Stimulated activated CD4-positive, alpha-beta T cell treated with anti-CD3 and anti-CD28 coated beads, Interleukin-4, amount 100 ng/mL, for 4 hours (primary cell): ENCODE measurements around the gene SSPN.
"Not testable (repeated sequence)": the region's sequence is repeated elsewhere in the genome, so short reads cannot be mapped to it uniquely, and the experiment has no call there.

ENCODE experiments used
- DNase-seq, 2 experiments: peaks; one replicate each; pipeline ENCODE4 v3.0.0-alpha.2; 2020

The SSPN gene

DNA sequence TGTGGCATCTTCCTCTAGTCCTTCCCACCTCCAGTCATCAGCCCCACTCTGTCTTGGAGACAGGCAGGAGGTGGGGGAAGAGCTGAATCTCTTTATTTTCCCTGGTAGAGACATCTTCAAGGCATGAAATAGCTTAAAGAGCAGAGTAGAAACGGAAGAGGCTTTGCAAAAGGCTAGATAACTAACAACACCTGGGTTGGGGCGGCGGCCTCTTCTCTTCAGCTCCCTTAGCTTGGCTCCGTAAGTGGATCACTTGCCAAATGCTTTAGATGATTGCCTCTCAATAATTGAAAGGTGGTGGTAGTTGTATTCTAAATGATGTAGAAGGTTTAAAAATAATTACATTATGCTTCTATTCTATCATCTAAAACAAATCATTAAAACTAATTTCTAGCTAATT is 36.1 kb downstream of the SSPN start:
- DNase-seq, result no peak

DNA sequence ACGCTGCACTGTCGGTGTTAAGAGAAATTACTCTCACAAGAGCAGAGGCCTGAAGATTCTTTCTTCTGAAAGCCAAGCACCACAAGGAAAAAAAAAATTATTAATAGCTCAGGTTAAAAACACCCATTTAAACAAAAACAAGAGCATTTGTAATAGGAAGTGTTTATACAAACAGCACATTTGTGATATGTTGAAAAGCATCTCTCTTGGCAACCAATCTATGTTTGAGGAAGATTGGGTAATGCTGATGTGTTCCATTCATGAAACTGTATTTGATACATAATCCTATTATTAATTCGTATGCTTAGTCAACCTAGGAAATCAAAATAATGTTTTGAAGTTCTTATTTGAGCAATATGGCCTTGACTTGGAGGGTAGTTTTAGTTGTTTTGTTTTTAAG is 36.5 kb downstream of the SSPN start:
- no peak for DNase-seq

DNA sequence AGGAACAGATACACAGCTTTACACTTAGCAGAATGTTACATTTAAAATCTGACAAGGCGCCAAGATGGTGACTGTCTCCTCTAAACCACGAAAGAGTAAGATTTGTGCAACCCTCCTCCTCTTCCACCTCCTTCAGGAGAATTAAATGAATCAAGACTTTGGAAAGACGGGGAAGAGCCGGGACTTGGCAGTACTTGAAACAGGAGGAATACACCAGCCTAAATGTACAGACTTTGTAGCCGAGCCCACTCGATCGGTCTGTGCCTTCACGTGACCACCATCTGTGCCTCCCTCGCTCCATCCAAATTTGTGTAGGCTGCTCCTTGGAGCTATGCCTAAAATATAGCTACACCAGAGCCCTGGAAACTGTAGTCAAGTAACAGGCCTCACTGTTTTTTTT is 38.3 kb downstream of the SSPN start:
- DNase-seq, result no peak

DNA sequence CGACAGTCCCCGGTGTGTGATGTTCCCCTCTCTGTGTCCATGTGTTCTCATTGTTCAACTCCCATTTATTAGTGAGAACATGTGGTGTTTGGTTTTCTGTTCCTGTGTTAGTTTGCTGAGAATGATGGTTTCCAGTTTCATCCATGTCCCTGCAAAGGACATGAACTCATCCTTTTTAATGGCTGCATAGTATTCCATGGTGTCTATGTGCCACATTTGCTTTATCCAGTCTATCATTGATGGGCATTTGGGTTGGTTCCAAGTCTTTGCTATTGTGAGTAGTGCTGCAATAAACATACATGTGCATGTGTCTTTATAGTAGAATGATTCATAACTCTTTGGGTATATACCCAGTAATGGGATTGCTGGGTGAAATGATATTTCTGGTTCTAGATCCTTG is 40.1 kb downstream of the SSPN start:
- not testable (repeated sequence) for DNase-seq

DNA sequence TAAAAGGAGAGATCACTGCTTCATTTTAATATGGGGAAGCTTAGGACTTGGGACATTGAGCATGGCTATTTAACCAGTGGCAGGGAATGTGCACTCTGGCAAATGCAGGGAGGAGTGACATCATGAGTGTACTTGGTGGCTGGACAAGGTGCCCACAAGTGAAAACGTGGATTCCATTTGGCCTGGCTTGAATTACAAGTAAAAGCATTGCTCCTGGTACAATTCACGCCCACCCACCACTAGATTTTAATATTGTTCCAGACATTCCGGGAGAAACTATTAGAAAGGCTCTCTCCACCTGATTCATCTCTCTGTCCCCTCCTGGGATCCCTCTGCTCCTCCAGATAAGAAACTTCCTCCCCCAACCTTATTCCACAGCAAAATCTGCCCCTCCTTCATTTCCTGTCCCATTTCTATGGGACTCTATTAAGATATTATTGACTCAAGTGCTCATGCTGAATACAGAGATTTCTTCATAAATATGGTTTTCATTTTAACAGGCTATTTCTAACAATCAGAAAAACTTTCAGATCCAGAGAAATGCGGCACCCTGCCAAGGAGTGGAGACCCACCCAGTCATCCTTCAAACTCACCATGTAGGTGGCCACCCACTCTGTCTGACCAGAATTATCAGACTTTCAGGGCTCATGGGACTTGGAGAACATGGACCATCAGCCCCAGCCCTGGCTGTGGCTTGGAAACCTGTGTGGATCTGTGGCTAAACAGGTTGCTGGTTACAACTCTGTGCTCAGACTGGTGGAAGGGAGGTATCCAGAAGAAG is 43.2 kb downstream of the SSPN start:
- DNase-seq, result no peak

DNA sequence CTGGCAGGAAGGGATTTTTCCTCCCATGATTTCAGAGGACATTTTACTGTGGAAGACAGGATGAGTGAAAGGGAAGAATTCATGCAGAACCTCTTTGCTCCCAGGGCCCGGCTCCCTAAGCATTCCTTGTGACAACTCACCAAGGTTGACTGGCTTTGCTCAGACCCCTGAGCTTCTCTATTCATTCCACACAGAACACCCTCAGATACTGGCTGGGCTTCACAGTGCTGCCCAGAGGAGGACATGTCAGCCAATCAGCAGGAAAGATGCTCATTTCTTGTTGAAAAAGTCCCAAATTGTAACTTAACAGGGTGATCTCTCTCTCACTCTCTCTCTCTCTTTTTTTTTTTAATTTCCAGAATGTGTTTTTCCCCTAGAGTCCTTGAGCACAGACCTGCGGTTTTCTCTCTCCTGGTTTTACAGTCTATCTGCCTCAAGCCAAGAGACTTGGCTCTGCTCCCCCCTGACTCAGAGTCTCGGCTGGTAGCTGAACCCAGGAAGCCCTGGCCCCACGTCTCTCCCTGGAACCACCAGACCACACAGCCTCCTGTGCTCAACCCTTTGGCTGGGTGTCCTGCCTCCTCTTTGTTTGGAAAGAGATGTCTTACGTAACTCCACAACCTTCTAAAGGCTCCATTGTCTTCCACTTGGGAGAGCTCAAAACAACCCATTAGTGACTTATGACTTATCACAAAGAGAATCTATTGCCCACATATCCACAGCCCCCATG is 43.9 kb downstream of the SSPN start:
- no peak for DNase-seq

DNA sequence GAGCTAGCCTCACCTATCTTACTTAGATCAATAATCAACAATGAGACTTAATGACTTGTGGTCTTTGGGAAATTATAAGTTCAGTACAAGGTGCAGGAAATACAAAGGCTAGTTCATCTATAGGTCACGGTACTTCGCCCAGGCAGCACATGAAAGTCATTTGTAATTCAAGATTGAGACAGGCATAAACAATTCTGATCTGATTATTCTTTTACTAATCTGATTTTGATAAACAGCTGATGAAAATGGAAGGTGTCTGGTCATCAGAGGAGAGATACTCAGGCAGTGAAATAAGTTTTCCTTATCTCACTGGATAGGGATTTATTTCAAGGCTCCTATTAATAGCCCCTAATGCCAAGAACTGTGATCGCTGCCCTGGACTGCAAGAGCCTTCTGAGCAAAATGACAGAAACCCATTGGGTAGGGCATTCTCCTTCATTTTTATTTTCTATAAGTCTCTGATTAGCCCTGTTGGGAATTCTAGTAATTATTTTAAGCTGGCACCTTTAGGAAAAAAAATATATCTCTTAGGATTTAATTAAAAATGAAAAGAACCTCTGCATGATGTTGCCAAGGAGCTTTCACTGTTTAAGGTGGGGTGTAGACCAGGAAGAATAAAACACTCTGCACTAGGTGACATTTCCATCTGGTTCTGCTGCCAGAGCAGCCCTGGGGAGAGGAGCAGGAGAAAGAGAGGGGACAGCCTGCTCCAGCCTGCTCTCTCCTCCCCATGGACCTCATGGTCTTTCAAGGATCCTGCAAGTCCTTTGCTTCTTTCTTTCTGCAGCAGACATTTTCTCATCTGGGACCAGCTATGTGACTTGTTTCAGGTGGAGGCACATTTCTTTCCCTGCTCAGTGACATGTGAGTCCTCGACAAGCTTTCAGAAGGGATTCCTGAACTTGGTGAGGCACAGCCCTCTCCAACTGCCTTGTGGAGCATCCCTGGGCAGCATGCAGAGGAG is 44.8 kb downstream of the SSPN start:
- no peak for DNase-seq

DNA sequence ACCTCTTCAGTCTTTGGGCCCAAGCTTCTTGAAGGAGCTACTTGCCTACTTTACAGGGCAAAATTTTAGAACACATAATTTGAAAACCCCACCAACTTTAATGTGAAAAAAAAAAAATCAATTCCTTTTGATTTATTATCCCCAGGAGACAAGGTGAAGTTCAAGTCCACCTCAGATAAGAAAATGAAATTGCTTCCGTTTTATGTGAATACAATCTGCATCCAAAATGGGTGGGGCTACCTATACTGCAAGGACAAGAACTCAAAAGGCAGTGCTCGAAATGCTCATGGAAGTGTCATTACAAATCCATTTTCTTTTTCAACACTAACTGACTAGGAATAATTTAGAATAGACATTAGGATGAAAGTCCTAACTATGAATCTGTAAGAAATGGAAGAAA is 45.7 kb downstream of the SSPN start:
- DNase-seq, result no peak

DNA sequence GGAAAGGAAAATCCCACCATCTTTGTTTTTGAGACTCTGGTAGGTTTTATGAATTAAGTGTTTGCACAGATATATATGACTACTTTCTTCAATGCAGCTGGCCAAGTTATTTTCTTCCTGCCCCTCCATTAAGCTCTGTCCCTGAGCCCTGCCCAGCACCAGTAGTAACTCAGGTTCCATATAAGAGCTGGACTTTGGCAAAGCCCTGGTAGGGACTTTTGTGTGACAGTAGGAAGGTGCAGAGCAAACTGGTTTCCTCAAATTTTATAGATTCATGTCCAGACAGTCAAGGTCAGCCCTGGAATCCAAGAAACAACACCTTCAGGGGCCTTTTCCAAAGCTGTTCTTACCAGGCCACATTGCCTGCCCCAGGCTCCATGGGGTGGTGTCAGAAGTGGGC is 47.3 kb downstream of the SSPN start:
- DNase-seq, result no peak

DNA sequence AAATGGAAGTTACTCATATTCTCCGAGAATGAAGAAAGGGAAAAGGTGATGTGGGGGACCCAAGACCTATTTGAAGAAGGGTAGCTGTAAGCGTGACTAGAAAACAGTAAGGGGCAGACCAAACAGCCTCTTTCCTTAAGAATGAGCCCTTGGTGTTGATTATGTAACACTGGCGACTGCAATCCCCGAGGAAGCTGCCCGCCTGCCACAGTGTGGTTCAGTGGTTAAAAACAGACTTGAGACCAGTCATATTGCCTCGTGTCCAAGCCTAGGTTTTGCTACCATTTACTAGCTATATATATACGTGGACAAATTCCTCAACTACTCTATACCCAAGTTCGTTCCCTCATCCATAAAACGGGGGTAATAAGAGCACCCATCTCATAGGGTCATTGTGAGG is 49.1 kb downstream of the SSPN start:
- DNase-seq, result no peak

DNA sequence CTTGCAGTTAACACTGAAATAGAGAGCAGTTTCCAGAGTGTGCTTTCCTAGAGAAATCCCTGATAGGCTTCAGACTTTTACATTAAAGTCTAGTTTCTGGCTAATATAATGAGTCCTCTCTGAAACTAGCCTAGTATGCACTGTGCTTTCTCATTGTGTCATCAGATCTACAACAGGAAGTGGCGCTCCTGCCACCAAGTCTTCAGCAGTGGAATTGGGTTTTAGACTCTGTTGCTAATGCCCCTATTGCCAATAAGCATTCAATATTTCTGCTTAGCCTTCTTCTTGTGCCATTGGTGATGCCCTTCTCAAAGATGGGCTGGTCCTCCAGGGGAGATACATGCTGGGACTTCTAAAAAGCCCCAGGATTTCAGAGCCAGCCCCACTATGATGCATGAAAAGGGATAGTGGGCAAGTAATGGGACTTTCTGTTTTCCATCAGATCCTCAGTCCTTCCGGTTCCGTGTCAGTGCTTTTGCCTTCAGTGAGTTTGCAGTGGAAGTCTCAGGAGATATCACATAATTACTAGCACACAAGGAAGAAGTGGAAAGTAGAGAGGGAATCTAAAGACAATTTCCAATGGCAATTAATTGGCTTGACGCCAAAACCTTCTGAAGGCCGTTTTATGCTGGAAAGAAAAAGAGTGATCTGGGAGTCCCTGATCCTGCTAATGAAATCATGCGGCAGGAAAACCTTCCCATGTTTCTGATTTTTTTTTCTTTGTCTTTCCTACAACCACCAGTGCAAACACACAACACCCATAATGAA is 50.0 kb downstream of the SSPN start:
- no peak for DNase-seq

DNA sequence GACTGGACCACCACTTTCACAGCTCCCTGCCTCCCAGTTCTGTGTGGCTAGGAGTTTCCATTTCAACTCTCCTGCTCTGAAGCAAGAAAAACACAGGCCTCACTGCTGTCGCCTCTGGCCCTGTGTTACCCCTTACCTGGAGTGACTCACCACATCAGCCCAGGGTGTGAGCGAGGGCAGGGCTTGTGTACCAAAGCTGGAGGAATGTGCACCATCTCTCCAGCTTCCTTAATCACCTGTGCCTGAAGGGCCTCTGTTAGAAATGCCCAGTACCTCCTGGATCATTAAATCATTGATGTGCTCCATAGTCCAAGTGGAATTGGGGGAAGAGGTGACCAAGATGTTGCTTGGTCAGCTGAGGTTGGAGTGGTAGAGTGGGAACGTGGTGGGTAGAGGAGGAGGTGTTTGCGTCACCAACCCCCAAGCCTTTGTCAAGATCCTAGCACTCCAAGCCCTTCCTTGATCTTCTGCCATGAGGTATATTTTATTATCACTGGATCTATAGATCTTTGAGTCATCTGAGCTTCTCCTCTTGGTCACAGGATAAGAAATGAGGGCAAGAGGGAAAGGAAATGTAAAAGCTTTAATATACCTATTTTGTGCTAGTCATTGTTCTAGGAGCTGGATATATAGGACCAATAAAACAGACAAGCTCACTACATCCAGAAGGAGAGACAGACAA is 51.3 kb downstream of the SSPN start:
- DNase-seq, result no peak

DNA sequence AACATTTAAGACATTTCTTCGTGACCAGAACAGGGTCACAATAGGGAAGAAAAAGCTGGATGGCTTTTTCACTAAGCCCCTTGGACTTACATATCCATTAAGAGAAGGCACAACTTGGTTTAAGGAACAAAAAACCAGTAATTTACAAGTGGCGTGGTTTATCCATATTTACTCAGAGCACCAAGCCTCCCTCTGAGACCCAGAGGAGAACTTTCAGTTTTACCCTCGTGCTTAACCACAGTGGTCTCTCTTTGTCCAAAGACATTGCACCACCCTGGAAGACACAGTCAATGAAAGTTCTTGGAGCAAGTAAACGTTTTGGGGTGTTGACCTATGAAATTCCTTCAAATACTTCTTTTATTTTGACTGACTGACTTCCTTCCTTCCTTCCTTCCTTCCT is 52.5 kb downstream of the SSPN start:
- DNase-seq, result no peak

DNA sequence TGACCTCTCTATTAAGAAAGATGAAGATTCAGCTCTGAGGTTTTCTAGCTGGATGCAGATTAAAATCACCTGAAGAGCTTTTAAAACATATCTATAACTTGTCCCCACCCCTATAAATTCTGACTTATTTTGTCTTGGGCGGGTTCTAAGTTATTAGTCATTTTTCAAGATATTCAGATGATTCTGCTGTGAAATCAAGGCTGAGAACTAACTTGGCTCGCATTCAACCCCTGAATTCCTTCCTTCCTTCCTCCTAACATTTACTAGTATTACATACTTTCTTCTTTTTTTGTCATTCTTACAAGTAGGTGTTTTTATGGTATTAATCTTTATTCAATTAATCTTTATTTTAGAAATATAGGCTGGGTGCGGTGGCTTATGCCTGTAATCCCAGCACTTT is 55.4 kb downstream of the SSPN start:
- no peak for DNase-seq

DNA sequence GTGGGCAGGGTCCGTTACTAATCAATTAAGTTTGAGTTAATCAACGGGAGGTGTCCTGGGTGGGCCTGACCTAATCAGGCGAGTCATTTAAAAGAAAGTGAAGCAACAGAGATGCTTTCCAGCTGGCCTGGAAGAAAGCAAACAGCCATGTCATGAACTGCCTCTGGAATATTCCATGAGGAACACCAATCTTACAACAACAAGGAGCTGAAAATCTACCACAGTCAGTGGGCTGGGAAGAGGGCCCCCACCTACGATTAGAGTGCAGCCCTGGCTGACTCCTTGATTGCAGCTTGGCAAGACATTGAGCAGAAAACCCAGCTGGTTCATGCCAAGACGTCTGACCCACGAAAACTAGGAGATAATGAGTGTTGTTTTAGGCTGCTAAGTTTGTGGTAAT is 56.2 kb downstream of the SSPN start:
- no peak for DNase-seq

DNA sequence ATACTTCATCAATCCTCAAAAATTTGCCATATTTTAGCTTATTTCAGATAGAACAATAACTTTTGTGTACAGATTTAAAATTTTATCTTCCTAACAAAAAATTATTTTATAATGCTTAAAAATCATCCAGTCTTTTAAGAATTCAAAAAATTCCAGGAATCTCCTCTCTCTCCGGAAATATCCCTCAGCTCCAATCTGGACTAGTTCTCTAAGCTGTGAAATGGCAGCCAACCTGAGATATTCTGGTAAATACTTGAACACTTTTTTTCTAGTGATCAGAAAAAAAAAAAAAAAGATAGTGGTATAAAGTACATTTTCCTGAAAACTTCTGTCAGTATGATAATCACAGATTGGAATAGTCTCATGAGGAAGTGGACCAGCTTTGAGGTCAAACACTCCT is 57.6 kb downstream of the SSPN start:
- DNase-seq, result no peak

DNA sequence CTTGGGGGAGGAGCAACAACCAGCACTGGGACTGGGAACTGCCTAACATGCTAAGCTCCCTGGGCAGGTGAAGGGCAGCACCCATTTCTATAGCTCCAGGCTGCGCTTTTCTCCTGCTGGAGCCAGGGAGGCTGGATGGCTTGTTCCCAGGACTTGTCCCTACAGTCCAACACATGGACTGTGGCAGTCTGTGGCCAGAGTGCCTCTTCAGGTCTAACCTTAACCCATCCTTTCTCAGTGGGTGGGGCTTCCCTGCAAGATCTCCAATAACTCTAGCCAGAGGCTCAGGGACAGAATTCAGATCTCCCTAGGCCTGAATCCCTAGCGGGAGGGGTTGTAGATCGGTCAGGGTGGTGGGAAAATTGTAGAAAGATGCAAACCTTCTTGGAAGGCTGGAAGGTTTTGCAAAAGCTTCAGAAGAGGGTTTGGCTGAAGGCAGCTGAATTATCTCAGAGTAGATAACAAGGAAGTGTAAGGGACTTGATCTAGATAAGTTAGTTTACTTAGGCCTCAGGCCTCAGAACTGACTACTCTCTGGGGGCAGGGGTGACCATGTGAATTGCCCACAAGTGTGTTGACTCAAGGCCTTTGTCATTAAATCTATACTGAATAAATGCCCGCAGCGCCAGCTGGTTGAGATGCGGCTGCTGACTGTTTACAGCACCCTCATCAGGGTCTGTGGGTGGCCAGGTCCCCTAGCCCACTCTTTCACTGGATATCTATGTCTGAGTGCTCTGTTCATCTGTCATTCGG is 60.7 kb downstream of the SSPN start:
- no peak for DNase-seq

DNA sequence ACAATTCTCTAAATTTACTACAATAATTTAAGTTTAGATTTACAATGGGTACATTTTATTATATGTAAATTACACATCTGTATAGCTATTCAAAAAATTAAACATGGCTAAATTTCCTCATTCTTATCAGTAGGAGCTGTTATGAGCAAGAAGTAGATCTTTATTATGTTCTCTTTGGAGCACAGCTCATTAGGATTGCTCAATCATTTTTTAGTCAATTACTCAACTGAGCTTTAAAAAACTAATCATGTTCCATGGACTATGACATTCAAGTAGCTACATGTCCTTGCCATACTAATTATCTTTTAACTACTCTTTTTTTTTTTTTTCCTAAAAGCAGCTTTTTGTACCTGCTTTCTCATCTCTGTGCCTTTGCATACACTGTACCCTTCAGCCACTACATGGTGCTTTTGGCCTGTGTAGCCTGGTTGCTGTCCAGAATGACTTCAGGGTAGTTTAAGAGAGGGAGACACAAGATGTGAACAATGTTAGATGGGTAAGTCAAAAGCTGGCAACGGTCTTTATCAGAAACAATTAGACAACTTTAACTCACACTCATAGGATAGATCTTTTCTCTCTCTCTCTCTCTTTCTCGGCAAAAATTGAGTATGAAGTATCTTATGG is 69.0 kb downstream of the SSPN start:
- DNase-seq, result no peak

DNA sequence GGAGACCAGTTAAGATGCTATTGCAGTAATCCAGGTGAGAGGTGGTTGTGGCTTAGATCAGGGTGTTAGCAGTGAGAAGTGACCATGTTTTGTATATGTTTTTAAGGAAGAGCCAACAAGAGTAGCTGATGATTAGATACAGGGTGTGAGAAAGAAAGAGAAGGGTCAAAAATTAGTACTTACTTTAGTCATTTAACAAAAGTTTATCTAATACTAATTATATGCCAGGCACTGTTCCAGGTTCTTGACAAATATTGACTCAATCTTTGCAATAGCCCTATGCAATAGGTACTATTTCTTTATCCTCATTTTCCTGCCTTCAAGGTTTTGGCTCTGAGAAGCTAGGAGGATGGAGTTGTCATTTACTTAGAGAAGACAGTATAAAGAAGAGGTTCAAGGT is 70.2 kb downstream of the SSPN start:
- no peak for DNase-seq

DNA sequence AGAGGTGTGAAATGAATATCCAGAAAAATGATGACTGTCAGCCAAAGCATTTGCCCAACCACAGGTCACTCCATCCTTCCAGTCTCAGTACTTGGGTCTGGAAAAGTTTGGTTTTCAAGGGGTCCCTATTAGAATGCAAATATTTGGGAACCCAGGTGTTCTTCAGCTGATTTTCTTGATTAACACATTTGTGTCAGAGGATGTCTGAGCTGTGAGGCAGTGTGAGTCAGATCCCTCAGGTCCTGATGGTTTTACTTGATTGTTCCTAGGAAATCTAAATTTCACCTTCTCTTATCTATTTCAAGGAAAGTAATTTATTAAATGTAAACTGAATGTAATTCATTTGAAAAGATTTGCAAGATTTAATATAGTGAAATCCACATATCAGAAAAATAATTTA is 71.5 kb downstream of the SSPN start:
- DNase-seq, result no peak
